ENCODE results near the gene PTPRN2. TPM values are rescaled to one million over a fixed set of nuclear protein-coding genes. Genes with fewer than 3 reads are reported as not detected.

PTPRN2 gene
- total RNA-seq, 2 donors from 2014 or later = 30.3 to 40.7 TPM

GRCh38 chr7:158404031-158404761, 183.4 kb downstream of the PTPRN2 start:
- ATAC-seq = no peak
- no peak for DNase-seq
- intact Hi-C loops (cut with DNase I, micrococcal nuclease) = no loop called here

- ATAC-seq (peak; percentile 57), DNase-seq (peak in 1 of 2 donors; percentile 31)
- intact Hi-C loops (cut with DNase I, micrococcal nuclease) = no loop called here
Measured at GRCh38 chr7:158403013-158403821, 184.4 kb downstream of the PTPRN2 start.

- no peak for DNase-seq
- intact Hi-C loops (cut with DNase I, micrococcal nuclease) = no loop called here
- ATAC-seq = no peak
Measured at GRCh38 chr7:158402471-158402870, 185.2 kb downstream of the PTPRN2 start.

- intact Hi-C loops (cut with DNase I, micrococcal nuclease) = no loop called here
- ATAC-seq (no peak), DNase-seq (no peak)
Measured at GRCh38 chr7:158401826-158402225, 185.8 kb downstream of the PTPRN2 start.

GRCh38 chr7:158401295-158401694, 186.3 kb downstream of the PTPRN2 start:
- no peak for ATAC-seq
- intact Hi-C loops (cut with DNase I, micrococcal nuclease) = no loop called here
- DNase-seq = no peak

GRCh38 chr7:158400601-158401225, 186.9 kb downstream of the PTPRN2 start:
- no peak for ATAC-seq
- no peak for DNase-seq
- intact Hi-C loops (cut with DNase I, micrococcal nuclease) = no loop called here

GRCh38 chr7:158399762-158400161, 187.9 kb downstream of the PTPRN2 start:
- ATAC-seq (no peak), DNase-seq (no peak)
- intact Hi-C loops (cut with DNase I, micrococcal nuclease) = no loop called here

- no peak for DNase-seq
- intact Hi-C loops (cut with DNase I, micrococcal nuclease) = no loop called here
- ATAC-seq = no peak
Measured at GRCh38 chr7:158398750-158399149, 188.9 kb downstream of the PTPRN2 start.

GRCh38 chr7:158397885-158398284, 189.7 kb downstream of the PTPRN2 start:
- DNase-seq (no peak), ATAC-seq (no peak)
- intact Hi-C loops (cut with DNase I, micrococcal nuclease) = no loop called here

- no peak for DNase-seq
- intact Hi-C loops (cut with DNase I, micrococcal nuclease) = no loop called here
- peak; percentile 54 for ATAC-seq
Measured at GRCh38 chr7:158396982-158397862, 190.4 kb downstream of the PTPRN2 start.

- intact Hi-C loops (cut with DNase I, micrococcal nuclease) = no loop called here
- no peak for ATAC-seq
- DNase-seq = no peak
Measured at GRCh38 chr7:158396301-158396905, 191.2 kb downstream of the PTPRN2 start.

- intact Hi-C loops (cut with DNase I, micrococcal nuclease) = no loop called here
- peak; percentile 62 to 63 for DNase-seq
- peak; percentile 93 for ATAC-seq
Measured at GRCh38 chr7:158395780-158396278, 191.8 kb downstream of the PTPRN2 start.

GRCh38 chr7:158395349-158395748, 192.3 kb downstream of the PTPRN2 start:
- ATAC-seq (no peak), DNase-seq (no peak)
- intact Hi-C loops (cut with DNase I, micrococcal nuclease) = no loop called here

GRCh38 chr7:158394936-158395335, 192.7 kb downstream of the PTPRN2 start:
- peak in 1 of 2 donors; percentile 61 for DNase-seq
- peak; percentile 29 for ATAC-seq
- intact Hi-C loops (cut with DNase I, micrococcal nuclease) = no loop called here

GRCh38 chr7:158393926-158394625, 193.5 kb downstream of the PTPRN2 start:
- no peak for DNase-seq

GRCh38 chr7:158392251-158392650, 195.4 kb downstream of the PTPRN2 start:
- intact Hi-C loops (cut with DNase I, micrococcal nuclease) = no loop called here
- no peak for ATAC-seq
- no peak for DNase-seq

More at GRCh38 chr7:158393926-158394625, 193.5 kb downstream of the PTPRN2 start:
- intact Hi-C loops (cut with DNase I, micrococcal nuclease) = no loop called here
- no peak for ATAC-seq

- DNase-seq (no peak), ATAC-seq (no peak)
- intact Hi-C loops (cut with DNase I, micrococcal nuclease) = no loop called here
Measured at GRCh38 chr7:158391541-158391940, 196.1 kb downstream of the PTPRN2 start.

GRCh38 chr7:158391141-158391540, 196.5 kb downstream of the PTPRN2 start:
- intact Hi-C loops (cut with DNase I, micrococcal nuclease) = no loop called here
- no peak for ATAC-seq
- DNase-seq = no peak
